HG03045 (cell line): ENCODE measurements around the gene FAIM2.

Experiments used
- ATAC-seq: cut with Tn5 transposase; IDR thresholded peaks from one replicate; pipeline ENCODE4 v1.9.1; 2021; ENCODE audit warnings: mild to moderate bottlenecking, moderate library complexity; ENCODE audit not compliant: unreplicated experiment

FAIM2 gene

DNA sequence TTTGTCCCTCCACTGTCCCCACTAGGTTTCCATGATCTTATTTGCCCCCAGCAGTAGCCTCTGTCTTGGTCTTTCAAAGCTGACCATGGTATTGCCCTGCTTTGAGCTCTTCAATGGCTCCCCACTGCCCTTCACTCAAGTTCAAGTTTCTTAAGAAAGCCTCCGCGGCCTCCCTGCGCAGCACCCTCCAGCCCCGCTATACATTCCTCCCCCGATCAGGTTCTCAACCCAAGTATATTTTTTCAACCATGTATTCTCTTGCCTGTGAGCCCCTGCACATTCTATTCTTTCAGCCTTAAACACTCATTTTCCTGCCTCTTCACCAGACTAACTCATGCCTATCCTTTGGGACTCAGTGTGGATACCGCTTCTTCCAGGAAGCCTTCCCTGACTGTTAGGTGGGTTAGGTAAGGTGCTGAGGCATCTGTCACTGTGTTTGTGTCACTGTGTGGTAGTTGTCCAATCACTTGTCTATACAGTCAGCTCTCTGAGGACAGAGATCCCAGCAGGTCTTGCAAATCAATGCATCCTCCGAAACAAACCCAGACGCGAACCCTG, 4.3 kb downstream of the FAIM2 start:
- no peak for ATAC-seq

DNA sequence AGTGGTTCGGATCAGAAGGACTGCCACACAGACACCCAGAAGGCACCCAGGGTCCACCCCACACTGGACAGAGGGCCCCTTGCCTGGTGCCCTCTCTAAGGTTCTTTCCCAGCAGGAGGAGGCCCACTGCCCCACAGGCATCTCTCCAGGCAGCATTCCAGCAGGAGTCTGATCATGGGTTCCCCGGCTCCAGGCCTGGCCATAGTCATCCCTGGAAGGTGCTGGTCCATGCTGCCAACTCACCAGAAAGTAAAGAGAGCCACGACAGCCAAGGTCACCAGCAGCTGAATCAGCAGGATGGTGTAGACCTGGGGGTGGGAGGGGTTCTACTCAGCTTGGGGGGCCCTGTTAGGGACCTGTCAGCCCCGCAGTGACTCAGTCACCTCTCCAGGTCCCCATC, 6.4 kb downstream of the FAIM2 start:
- ATAC-seq: no peak

- ATAC-seq: no peak
Observed at GRCh38 chr12:49895773-49896172, 7.9 kb downstream of the FAIM2 start.

GRCh38 chr12:49894751-49895148, 8.9 kb downstream of the FAIM2 start:
- no peak for ATAC-seq

- ATAC-seq: no peak
Observed at GRCh38 chr12:49893753-49894750, 9.6 kb downstream of the FAIM2 start.

GRCh38 chr12:49892732-49893317, 10.9 kb downstream of the FAIM2 start:
- ATAC-seq: no peak

DNA sequence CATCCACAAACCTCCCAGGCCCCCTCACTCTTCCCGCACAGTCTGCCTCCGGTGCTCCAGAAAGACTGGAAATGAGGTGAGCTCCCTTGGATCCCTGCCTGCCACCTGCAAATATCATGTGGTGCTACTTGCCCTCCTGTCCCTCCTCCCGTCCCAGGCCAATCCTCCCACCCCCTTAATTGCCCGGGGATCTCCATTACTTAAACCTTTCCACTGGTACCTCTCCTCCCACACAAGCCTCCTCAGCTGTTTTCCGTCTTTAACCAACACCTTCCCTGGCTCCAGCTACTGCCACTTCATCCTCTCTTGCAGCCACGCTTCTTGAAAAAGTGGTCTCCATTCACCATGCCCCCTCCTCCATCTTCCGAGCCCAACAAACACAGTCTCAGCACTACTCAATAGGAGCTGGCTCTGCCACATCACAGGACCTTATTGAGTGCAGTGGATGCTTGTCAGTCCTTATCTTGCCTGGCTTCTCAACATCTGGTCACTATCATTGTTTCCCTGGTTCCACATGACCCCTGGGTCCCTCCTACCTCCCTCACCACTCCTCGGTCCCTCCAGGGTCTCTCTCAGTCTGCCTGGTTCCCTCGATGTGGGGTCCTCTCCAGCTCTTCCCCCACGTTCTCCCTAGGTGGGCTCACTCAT, 11.5 kb downstream of the FAIM2 start:
- ATAC-seq: no peak

DNA sequence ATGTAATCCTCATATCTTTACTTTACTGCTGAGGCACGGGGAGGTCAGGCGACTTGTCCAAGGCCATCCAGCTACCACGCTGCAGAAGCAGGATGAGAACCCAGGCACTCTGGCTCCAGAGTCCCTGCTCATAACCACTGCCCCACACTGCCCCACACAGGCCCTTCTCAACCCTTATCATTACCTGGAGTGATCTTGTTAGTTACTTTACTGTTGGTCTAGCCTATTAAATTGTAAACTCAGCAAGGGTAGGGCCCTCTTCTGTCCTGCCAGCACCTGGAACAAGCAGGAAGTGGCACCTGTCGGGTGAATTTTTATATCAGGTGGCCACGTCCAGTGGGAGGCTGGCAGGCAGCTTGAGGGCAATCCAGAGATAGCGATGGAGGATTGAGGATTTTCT, 12.2 kb downstream of the FAIM2 start:
- no peak for ATAC-seq

GRCh38 chr12:49891012-49891411, 12.7 kb downstream of the FAIM2 start:
- no peak for ATAC-seq

DNA sequence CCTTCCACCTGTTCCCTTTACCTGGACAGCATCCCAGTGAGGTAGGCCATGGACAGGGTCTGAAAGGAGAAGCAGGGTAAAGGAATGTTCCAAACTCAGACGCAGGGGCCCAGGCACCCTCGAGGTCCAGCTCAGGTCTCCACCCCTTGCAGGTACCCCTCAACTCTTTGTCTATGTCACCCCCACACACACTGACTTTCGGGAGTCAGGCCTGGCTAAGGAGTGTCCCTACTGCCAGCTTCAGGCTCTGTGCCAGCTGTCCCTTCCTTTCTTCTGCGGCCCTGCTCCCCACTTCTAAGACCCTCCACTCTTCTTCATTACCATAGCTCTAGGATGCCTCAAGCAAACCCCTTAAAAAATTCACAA, 13.6 kb downstream of the FAIM2 start:
- ATAC-seq: no peak

DNA sequence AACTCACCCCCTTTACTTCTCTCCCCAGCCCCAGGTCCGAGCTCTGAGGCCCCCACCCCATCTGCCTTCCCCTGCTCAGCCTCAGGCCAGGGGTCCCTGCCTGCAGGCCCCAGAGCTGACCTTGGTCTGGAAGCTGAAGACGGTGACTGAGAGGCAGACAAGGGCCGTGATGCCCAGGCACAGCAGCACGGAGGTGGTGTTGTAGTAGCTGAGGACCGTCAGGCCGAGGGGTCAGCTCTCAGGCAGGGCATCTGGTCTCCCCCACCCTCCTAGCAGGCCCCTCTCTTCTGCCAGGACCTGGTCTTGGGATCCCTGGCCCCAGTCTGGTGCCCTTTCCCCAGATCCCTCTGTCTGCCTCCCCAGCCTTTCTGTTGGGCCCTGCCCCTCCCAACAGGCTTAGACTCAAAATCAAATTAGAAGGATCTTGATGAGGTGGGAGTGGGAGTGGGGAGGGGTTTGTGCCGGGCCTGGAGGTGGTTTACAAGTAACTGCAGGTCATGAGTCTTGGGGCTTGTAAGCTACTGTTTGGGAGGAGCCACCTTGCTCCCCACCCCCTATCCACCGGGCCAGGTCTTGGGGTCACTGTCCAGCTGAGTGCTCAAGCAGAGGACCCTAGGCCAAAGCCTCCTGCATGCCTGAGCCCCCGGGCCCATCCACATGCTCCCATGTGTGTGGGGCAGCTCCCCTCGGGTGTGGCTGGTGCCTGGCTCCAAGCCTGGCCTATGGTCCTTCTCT, 14.2 kb downstream of the FAIM2 start:
- no peak for ATAC-seq

DNA sequence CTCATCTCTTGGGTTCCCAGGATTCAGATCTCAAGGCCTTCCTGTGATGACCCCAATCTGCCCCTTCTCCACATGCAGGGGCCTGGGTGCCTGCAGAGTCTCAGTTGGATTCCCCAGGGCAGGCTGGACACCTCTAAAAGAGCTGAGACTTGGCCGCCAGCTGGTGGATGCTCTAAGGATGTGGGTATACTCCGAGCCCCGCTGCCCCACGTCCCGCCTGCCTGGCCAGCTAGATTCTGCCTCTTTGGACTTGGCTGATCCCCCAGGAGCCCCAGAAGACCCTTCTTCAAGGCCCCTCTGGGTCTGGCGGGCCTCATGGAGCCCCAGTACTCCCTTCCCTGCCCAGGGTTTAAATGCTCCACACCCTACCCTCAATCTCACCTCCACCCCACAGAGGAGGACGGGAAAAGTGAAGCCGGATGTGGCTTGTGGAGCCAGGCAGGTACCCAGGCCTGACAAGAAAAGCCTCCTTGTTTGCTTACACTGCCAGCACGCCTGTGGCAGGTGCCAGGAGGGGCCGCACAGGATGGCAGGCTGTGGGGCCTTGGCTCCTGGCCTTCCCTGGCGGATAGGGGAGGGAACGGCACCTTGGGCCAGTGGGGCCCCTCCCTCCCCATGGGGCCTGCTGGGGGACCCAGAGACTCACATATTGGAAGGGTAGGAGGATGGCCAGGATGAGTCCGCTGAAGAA, 15.1 kb downstream of the FAIM2 start:
- ATAC-seq: no peak

DNA sequence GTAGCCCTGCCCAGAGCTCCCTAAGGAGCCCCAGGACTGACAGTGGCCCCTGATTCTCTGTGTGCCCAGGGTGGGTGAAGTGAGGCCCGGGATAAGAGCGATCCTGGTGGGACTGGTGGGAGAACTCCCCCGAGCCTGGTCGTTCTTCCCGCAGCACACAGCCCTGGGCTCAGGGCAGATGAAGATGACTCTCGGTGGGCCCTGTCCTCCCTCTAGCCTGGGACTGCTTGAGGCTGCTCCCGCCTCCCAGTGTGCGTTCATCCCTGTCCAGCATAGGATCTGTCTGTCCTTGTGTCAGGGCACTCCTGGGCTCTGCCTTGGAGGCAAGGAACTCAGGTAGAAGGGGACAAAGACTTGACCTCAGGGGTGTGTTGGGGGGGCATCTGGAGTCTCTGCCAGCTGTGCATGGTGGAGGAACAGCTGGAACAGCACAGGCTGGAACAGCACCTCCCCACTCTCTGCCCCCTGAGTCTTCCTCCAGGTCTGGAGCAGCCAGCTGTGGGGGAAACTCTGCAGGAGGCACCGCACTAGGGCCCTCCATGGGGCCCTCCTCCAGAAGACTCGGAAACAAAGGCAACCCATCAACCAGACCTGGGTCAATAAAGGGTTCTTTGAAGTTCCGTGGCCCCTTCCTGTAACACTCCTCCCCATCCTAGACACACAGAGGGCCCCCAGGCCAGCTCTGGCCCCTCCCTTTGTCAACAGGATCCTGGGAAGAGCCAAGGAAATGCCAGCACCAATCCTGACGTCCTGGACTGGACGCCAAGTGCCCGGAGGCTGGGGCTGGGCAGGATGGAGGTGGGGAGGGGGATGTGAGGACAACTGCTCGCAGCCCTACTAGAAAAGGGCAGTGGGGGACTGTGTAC, 15.9 kb downstream of the FAIM2 start:
- ATAC-seq: no peak

DNA sequence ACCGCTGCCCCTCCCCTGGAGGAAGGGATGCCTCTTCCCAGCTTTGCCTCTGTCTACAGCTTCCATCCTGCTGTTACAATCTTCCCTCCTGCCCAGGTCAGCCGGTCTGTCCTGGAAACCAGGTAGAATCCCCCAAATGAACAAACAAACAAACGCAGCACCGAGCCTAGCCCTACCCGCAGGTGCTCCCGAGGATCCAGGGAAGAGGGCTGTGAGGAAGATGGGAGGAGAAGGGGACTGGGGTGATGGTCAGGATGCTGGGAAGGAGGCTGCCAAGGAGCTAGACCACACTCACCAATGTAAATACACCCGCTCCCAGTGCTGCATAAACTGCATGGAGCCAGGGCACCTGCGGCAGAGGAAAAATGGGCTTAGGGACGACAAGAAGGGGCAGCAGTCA, 16.6 kb downstream of the FAIM2 start:
- no peak for ATAC-seq

GRCh38 chr12:49885663-49886461, 17.8 kb downstream of the FAIM2 start:
- no peak for ATAC-seq

DNA sequence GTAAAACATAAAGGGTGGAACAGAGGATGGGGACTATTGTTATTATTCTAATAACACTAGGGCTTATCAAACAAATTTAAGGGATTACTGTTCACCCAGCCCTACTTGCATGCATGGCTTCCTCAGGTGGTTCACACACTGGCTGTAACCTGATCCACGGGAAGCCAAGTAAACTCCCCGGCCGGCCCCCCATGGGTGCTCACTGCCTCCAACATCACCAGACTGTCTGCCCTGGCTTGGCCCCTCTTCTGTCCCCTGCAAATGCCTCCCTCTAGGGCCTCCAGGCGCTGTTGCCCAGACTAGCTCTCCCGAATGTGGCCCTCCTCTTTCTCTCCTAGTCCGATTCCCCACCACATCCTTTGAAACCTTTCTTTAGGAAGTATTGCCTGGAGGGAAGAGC, 18.6 kb downstream of the FAIM2 start:
- no peak for ATAC-seq

DNA sequence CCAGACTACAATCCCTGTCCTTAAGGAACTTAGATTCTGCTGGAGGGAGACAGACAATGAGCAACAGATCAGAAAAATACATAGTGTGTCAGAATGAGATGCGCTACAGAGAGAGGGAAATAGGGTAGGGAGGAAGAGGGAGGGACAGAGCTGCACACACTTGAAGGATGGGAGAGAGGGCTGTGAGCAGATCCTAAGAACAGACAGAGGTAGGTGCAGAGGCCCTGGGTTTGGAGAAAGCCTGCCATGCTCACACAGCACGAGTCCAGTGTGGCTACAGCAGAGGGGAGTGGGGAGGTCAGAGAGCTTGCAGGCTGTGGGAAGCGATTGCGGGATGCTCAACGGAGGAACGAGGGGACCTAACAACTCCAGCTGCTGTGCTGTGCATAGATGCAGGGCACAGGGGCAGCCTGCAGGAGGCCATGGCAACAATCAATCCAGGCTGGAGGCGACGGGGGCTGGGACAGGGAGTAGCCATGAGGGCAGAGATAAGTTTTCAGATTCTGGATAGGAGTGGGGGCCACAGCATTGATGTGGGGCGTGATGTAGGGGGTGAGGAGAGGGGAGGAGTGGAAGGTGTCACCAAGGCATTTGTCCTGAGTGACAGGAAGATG, 20.7 kb downstream of the FAIM2 start:
- ATAC-seq: no peak

DNA sequence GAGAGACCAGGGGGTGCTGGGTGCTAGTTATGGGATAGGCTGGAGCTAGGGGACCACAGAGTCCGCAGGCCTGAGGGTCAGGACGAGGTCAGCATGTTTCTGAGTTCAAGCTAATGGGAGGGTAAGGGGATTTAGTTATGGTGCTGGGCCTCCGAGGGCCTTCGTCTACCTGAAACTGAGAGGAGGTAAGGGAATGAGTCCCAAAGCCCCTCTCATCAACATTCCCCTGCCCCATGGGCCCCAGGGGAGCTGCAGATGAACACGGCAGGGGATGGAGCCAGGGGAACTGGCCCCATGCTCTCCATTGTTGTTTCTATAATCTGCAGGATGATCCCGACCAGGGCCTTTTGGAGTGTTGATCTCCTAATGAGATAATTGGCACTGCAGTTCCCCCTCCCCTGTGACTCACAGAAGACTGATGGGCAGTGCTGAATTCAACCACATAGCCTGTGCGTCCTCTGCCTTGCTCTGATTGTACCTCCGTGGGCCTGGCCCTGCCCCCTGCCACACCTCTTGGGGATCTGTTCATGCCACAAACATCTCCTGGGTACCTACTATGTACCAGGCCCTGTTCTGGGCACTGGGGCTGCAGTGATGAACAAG, 21.4 kb downstream of the FAIM2 start:
- no peak for ATAC-seq
